Measurements from ENCODE around the gene SRSF7. TPM values are rescaled to one million over a fixed set of nuclear protein-coding genes. Genes with fewer than 3 reads are reported as not detected.
"Not testable (repeated sequence)": the region's sequence is repeated elsewhere in the genome, so short reads cannot be mapped to it uniquely, and the experiment has no call there.

SRSF7 gene
- total RNA-seq (2014; rRNA removed; shearing (Covaris generic)), result 298 and 318 TPM in 2 replicates

DNA sequence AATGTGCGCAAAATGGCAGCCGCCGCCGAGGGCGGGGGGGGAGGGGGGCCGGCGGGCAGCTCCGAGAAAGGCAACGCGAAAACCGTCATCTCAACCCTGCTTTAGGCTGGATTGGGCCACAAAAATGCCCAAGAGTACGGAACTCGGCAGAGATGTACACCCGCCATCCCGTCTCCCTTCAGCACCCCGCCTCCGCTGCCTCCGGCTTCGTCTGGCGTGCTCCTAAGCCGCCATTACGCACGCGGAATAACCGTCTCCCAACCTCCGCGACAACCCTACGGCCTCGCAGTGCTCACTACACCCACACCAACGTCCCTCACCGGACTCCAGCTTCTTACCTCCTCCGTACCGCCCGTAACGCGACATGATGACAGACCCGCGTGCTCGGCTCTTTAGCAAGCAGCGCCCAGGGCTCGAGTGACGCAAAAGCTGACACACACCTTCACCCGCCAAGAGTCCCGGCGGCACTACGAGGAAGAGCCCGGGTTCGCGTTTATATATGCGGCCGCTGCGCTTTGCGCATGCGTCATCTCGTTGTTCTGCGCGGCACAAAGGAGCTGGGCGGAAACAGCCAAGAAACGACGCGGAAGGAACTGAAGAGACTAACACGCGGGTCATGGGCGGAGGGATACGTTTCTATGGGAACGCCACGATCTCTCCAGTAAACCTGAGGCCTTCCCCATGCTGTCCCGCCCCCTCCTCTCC, at the start of gene SRSF7:
TSS of gene SRSF7 (minus strand) at position 471 of the 705 bp plus-strand sequence. CDS start at position 366, 105 bp downstream.
- DNase-seq (ENCODE audit: low spot score), result peak; percentile 99

DNA sequence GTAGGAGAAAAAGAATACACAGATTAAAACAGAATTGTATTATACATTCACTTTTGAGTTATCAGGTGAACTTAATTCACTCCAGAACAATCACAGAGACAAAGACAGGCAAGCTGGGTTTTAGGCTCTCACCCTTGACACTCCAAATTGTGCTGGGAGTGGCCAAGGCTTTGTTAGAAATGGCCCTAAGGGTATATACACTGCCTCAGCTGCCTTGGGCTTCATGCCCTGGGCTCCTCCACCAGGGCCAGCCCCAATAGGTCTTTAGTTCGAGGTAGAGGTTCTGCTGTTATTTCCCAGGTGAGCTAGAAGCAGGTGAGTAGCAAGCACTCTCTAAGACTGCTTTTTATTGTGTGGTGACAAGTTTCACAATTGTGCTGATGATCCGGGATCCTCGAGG, 46.8 kb upstream of the SRSF7 start:
- no peak for DNase-seq (ENCODE audit: low spot score)

DNA sequence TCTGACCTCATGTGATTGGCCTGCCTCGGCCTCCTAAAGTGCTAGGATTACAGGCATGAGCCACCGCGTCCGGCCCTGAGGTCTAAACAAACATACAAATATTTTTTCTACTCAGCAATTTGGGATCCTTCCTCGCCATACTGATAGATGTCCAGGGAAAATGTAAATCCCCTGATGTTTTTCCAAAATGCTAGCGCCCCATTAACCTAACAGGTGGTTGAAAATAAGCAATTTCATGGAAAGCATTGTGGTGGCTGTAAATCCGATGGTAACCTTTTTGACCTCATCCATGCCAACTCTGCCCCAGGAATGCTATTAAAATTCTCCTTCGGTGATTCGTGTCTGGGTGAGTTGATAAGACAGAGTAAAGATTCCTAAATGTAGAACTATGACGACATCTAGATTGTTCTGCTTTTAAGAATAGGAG, 46.1 kb upstream of the SRSF7 start:
- peak; percentile 97 for DNase-seq (ENCODE audit: low spot score)

DNA sequence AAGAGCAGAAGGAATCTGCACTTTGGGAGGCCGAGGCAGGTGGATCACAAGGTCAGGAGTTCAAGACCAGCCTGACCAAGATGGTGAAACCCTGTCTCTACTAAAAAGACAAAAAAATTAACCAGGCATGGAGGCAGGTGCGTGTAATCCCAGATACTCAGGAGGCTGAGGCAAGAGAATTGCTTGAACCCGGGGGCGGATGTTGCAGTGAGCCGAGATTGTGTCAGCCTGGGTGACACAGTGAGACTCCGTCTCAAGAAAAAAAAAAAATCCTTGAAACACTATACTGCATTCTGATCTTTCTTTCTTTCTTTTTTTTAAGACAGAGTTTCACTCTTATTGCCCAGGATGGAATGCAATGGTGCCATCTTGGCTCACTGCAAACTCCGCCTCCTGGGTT, 43.9 kb upstream of the SRSF7 start:
- DNase-seq (ENCODE audit: low spot score), result not testable (repeated sequence)

DNA sequence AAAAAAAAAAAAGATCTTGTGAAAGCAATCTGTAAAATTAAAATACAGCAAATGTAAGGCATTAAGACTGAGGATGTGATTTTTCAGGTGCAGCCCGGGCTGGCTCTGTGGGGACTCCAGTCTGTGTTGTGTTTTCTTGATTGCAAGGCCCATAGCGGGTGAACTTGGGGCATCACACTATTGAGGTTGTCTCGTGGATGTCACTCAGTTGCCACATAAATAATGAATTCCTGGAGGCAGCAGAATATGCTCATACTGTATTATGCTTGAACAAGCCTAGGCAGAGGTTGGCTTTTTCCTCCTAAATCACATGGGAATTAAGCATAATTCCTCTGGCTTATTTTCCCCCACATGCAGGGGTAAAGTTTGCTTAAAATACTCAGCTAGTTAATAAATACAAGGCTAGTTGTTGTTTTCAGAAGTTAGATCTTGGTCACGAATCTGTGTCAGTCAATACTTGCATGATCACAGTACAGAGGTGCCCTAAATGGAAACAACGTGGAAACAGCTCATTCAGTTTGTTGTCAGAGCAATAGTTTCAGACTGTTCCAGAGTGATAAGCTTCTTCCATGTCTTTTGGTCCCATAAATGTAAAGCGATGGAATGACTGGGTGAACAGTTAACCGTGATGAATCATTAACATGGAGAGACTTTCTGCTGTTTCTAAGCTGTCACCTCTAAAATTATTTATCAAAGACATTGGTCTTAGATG, 43.2 kb upstream of the SRSF7 start:
- no peak for DNase-seq (ENCODE audit: low spot score)

DNA sequence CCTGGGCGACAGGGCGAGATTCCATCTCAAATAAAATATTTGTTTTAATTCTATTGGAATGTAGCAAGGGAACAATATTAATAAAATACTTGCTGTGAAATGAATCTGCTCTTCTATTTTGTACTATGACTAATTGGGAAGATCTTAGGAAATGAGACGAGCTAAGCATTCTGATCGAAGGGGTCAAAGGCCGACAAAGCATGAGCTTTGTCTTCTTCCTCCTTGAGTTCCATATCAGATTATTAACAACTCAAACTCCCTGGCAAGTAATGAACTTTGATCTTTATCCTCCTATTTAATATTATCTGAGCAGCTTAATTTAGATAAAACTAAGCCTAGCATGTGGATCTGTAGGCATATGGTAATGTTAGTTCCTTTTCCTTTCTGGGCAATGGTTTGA, 42.4 kb upstream of the SRSF7 start:
- no peak for DNase-seq (ENCODE audit: low spot score)

DNA sequence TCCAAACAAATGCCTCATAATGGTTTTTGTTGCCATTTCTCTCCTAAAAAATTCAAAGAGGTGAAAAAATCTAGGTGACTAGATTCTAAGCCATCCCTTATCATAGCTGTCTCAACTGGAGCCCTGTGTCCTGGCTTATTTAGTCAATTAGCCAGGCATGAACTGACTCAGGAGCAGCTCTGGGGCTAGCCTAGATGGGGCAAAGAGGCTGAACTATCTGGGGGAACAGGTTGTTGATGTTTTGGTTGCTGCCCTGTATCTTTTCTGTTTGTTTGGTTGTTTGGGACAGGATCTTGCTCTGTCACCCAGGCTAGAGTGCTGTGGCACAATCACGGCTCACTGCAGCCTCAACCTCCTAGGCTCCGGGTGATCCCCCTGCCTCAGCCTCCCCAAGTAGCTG, 41.6 kb upstream of the SRSF7 start:
- DNase-seq (ENCODE audit: low spot score), result no peak

DNA sequence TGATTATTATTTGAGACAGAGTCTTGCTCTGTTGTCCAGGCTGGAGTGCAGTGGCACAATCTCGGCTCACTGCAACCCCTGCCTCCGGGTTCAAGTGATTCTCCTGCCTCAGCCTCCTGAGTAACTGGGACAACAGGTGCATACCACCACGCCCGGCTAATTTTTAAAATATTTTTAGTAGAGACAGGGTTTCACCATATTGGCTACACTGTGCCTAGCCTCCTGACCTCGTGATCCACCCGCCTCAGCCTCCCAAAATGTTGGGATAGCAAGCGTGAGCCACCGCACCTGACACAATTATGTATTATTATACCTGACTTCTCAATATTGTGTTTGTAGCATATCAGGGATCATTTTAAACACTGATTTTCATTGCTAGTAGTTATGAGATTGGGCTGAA, 41.2 kb upstream of the SRSF7 start:
- not testable (repeated sequence) for DNase-seq (ENCODE audit: low spot score)

DNA sequence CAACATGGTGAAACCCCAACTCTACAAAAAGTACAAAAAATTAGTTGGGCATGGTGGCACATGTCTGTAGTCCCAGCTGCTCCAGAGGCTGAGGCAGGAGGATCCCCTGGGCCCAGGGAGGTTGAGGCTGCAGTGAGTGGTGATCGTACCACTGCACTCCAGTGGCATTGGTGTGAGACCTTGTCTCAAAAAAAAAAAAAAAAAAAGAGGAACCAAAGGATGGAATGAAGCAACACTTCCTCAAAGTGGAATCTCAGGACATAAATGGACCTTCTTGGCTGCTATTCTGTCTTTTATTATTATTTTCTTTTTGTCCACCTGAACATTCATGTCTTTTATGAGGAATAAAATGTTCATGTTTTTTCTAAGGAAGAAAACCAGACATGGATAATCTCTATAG, 40.6 kb upstream of the SRSF7 start:
- no peak for DNase-seq (ENCODE audit: low spot score)

DNA sequence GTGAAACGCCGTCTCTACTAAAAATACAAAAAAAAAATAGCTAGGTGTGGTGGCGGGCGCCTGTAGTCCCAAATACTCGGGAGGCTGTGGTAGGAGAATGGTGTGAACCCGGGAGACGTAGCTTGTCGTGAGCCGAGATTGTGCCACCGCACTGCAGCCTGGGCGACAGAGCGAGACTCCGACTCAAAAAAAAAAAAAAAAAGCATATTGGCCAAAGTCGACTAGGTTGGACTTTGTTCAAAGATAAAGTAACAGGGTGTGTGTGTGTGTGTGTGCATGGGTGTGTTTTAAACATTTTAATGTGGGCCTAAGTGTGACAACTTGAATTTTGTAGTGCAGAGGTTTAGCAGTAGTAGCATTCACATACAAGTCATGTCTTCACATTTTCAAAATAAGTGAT, 38.5 kb upstream of the SRSF7 start:
- DNase-seq (ENCODE audit: low spot score), result no peak

DNA sequence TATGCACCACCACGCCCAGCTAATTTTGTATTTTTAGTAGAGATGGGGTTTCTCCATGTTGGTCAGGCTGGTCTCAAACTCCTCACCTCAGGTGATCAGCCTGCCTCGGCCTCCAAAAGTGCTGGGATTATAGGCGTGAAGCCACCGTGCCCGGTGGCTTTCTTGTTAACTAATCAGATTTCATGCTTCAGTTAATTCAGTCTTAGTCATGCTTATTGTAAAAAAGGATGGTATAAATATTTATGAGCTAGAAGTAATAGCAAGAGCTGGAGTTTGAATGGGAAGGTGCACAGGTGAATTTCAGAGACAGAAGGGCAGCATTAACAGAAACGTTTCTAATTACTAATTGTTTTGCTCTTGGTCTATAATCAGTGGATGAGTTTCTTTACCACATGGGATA, 37.1 kb upstream of the SRSF7 start:
- no peak for DNase-seq (ENCODE audit: low spot score)

DNA sequence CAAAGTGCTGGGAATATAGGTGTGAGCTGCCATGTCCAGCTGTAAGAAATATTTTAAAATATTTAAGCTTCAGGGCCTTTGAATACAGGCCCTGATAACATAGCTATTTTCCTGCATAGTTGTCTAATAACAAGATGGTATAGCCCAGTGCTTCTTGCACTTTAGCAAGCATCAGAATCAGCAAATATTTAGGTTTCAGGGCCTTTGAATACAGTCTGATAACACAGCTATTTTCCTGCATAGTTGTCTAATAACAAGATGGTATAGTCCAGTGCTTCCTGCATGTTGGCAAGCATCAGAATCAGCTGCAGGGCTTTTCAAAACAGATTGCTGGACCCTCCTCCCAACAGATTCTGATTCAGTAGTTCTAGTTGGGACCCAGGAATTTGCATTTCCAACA, 32.4 kb upstream of the SRSF7 start:
- DNase-seq (ENCODE audit: low spot score), result no peak

DNA sequence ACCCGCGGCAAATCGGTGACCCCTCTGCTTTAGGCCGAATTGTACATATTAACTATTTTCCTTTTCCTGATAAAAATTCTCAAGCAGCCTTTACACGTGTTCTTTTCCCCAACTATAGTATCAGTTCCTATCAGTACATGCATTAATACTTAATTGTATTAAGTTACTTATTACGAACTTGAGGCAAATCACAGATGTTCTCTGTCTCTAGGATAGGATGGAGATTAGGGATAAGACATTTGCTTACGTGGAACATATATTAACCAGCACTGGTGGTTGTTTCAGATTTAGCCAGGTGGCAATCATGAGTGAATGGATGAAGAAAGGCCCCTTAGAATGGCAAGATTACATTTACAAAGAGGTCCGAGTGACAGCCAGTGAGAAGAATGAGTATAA, 27.5 kb upstream of the SRSF7 start:
- no peak for DNase-seq (ENCODE audit: low spot score)

DNA sequence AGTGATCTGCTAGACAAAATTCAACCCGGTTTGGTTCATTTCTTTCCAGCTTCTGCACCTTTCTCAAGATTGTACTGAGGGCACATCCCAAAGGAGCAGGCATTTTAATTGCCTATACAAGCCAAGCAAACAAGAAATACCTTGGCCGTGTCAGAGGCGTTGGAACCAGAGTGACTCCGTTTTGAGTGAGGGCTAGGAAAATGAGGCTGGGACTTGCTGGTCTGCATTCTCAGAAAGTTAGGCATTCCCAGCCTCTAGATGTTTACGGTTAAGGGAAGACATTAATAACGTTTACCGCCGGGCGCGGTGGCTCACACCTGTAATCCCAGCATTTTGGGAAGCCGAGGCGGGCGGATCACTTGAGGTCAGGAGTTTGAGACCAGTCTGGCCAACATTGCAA, 25.4 kb upstream of the SRSF7 start:
- no peak for DNase-seq (ENCODE audit: low spot score)

DNA sequence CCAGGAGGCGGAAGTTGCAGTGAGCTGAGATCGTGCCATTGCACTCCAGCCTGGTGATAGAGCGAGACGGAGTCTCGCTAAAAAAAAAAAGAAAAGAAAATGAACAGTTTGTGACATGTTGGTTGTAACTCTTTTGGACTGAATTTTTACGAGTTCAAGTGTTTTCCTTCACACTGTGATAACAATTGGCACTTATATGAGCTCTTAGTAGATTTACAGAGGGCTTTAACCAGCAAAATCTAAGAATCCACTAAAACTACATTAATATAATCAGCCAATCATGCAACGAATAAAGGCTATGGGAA, 24.7 kb upstream of the SRSF7 start:
- DNase-seq (ENCODE audit: low spot score), result no peak

DNA sequence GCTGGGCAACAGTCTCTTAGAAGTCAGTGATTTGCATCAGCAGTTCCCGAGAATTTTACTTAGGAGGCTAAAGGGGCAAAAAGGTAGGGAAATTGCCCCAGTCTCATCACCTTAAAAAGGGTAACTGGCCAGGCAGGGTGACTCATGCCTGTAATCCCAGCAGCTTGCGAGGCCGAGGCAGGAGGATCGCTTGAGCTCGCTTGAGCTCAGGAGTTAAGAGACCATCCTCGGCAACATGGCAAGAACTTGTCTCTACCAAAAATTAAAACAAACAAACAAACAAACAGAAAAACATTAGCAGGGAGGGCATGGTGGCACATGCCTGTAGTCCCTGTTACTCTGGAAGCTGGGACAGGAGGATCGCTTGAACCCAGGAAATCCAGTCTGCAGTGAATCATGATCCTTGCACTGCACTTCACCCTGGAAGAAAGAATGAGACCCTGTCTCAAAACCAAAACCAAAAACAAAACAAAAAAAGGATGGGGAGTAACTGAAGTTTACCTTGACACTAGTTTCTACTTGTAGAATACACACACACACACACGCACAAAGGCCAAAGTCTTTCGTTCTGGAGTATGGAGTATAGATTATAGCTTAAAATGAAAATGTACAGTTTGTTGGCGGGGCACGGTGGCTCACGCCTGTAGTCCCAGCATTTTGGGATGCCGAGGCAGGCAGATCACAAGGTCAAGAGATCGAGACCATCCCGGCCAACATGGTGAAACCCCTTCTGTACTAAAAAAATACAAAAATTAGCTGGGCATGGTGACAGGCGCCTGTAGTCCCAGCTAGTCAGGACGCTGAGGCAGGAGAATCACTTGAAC, 24.1 kb upstream of the SRSF7 start:
- no peak for DNase-seq (ENCODE audit: low spot score)

DNA sequence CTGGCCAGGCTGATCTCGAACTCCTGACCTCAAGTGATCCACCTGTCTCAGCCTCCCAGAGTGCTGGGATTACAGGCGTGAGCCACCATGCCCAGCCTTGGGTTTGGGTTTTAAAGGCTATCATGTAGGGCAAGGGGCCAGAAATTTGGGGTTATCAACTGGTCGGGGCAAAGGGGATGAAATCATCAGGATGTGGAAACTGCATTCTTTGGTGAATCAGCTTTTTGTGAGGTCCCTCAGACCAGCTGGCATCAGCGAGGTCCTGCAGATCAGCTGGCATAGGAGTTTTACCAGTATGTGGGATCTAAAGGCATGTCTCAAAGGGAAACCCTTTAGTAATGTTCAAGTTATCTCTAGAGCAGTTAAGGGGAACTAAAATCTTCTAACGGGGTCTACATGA, 20.5 kb upstream of the SRSF7 start:
- DNase-seq (ENCODE audit: low spot score), result peak; percentile 93

DNA sequence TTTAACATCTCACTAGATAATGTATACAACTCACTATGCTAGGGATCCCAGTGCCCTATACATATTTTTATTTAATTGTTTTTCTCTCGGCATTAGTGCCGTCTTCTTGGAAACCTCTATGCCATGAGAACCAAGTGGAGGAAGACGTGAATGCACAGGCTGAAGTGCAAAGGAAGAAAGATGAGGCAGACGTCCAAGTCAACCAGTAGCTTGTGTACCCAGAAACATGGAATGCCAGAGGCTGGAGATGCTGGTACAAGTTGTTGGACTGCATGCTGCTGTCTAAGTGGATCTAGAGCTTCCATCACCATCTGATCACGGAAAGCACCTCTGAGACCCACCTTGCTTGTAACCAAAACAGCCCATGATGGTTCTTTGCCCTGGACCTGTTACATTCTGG, 14.4 kb upstream of the SRSF7 start:
- peak; percentile 44 for DNase-seq (ENCODE audit: low spot score)

DNA sequence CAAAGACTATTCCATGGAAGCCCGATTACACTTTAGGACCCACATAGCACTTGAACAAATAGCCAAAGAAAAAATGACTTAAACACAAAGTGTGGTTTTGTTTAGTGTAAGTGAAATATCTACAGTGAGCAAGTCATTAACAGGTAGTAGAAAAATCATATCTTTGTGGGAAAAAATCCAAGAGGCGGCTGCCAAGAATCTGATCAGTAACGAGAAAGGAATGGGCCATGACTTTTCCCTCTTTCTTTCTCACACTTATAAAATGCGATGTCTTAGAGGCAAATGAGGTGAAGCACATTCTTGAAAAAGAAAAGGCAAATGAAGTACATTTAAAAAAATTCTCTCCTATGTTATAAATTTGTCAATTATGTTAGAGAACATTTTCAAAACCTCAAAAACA, 14.0 kb upstream of the SRSF7 start:
- peak; percentile 93 for DNase-seq (ENCODE audit: low spot score)

DNA sequence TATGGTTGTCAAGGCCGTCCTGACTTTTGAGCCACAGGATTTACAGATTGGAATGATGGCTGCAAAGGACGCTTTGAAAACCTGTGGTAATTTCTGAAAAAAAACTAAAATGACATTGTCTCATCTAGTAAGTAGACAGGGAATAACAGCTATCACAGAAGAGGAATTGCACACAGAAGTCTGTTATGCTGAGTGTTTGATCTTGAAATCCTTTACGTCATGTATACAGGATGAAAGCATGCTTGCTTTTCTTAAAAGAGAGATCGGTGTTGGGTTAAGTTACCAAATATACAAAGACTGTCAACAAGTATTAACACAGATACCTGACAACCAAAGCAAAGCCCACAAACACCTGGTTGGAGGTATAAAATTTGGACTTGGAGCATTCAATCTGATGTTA, 12.6 kb upstream of the SRSF7 start:
- DNase-seq (ENCODE audit: low spot score), result no peak

DNA sequence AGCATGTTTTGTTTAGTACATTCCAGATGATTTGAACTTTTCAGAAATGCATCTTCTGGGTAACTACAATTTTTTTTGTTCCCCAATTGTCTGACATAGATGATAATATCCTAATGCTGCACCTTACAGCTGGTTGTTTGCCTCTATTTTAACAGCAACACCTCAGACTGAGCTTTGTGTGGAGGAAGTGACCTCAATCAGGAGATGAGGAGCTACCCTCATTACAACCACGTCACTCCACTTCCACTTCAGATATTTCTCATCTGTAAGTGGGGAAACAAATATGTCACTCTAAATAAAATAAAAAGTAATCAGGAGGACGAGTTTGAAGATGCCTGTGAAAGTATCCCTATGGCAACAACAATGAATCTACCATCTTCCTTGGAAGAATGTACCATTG, 12.1 kb upstream of the SRSF7 start:
- DNase-seq (ENCODE audit: low spot score), result no peak

DNA sequence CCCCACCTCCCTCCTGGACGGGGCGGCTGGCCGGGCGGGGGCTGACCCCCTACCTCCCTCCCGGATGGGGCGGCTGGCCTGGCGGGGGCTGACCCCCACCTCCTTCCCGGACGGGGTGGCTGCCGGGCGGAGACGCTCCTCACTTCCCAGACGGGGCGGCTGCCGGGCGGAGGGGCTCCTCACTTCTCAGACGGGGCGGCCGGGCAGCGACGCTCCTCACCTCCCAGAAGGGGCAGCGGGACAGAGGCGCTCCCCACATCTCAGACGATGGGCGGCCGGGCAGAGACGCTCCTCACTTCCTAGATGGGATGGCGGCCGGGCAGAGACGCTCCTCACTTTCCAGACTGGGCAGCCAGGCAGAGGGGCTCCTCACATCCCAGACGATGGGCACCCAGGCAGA, 4.7 kb upstream of the SRSF7 start:
- DNase-seq (ENCODE audit: low spot score), result not testable (repeated sequence)

DNA sequence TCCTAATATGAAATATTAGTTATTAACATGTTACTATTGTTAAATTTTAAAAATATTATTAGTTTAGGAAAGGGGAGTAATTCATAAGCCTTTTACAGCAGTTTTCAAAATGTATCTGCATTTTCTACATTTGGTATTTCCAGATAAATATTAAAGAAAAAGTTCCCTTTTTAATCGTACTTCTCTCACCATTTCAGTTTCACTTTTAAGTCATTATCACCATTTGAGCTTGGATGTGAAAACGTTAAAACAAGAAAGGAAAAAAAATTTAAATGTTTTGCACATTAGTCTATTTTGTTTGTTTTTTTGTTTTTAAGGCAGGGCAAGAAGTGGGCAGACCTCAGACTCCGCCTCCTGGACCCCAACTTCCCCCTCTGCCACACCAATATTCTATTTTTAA, 3.3 kb upstream of the SRSF7 start:
- DNase-seq (ENCODE audit: low spot score), result no peak

All from A172 (cell line).